Kidney tubule cell (primary cell): ENCODE data around the gene MYLK3.

ENCODE experiments used
- DNase-seq: peaks from one replicate; pipeline ENCODE4 v3.0.0-alpha.2; 2018; ENCODE audit warnings: low spot score

MYLK3 gene

DNA sequence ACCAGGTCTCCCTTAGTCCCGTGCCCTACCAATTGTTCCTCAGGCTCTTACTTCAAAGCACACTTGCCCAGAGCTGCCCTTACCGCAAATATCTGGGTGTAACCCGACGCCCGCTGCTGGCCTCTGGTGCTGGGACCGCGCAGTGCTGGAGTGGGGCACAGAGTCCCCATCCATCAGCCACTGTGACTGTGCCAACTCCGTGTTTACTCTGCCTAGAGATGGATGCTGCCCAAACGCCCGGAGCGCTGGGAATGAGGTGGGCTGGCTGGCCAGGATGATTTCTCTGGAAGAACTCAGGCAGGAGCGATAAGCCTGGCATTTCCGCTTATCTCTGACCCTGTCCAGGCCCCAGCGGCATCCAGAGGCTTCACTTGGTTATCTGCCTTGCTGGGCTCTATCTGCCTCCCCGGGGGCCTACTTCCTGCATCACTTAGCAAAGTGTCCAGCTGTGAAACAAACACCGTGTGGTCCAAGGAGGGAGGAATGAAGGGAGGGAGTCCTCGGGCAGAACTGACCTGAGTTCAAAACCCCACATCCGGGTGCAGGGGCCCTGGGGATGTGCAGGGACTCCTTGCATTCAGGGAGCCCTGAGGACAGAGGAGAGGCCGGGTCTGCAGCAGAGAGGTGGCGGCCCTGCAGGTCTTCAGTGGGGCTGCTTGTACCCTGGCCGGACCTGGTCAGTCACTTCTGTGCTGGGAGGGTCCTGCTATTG lies 9.4 kb upstream of the MYLK3 start:
- DNase-seq: no peak

DNA sequence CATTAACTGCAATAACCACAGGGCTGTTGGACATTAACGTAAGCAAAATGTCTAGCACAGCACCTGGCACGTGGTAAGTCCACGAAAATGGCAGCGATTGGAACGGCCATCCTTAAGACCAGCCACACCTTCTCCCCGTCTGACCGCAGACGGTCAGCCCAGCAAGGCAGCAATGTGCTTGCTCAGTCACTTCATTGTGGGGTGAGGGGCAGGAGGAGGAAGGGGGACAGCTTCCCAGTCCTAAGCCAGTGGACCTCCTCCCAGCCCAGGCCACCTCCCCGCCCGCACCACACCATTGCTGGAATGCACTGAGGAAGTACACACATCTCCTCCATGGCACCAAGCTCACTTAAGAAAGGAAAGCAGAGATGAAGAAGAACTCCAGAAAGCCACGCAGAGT lies 8.6 kb upstream of the MYLK3 start:
- DNase-seq: no peak

DNA sequence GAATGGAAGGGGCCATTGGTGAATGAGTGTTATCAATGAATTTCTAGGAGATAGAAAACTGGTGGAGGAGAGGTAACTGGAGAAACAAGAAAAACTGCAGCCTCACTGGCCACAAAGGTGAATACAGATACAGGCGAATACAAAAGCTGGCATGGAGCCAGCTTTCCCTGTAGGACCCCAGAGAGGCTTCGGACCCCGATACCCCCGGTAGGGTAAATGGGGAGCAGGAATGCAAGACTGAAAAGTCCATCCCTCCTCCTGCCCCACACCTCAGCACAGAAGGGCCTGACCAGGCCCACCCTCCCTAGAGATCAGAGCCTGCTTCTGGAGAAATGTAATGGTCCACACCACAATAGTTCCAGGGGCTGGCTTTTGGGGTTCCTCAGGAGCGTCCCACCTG lies 4.9 kb upstream of the MYLK3 start:
- no peak for DNase-seq

DNA sequence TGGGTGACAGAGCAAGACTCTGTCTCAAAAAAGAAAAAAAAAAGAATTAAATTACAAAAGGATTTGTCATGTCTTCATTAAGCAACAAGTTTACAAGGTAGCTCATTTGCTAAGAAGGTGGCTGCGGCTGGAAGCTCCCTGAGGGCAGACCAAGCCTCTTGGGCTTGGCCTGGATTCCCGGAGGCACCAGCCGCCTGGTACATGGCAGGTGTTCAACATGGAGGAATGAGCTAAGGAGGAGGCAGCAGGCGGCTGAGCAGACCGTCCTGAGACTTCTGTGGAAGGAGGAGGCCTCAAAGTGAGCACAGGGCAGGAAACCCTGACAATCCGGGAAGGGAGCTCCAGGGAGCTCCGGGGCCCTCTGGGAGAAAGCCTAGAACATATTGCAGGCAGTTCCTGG lies 3.2 kb upstream of the MYLK3 start:
- DNase-seq: no peak

DNA sequence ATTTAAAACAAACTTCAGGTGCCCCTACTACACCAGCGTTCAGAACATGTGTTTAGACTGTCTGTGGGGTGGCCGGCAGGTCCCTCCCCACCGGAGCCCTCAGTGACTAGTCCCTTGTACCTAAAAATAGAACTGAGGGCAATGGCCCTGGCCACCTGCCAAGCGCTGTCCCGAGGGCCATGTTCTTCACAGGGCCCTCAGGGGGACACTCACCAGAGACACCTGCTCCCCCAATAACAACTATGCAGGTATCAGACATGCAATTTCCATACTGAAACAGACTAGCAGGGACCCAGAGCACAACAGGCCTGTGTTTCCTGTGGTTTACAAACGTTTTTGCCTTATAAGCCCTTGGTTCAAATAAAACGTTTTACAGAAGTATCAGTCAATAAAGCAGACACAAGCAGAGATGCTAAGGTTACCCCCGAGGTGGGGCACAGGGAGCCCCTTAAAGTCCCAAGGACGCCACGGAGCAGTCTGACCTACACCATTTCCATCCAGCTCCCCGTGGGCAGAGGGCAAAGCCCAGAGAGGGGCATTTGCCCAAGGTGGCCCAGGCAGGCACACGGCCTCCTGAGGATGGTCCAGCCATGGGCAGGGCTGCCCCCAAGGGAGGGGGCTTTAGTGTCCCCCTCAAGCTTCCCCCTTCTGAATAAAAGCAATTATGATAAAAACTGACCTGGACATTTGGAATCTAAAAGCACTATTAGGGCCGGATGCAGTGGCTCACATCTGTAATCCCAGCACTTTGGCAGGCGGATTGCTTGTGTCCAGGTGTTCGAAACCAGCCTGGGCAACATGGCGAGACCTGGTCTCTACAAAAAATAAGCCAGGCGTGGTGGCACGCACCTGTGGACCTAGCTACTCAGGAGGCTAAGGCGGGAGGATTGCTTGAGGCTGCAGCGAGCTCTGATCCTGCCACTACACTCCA lies 896 bp upstream of the MYLK3 start:
- DNase-seq: no peak

DNA sequence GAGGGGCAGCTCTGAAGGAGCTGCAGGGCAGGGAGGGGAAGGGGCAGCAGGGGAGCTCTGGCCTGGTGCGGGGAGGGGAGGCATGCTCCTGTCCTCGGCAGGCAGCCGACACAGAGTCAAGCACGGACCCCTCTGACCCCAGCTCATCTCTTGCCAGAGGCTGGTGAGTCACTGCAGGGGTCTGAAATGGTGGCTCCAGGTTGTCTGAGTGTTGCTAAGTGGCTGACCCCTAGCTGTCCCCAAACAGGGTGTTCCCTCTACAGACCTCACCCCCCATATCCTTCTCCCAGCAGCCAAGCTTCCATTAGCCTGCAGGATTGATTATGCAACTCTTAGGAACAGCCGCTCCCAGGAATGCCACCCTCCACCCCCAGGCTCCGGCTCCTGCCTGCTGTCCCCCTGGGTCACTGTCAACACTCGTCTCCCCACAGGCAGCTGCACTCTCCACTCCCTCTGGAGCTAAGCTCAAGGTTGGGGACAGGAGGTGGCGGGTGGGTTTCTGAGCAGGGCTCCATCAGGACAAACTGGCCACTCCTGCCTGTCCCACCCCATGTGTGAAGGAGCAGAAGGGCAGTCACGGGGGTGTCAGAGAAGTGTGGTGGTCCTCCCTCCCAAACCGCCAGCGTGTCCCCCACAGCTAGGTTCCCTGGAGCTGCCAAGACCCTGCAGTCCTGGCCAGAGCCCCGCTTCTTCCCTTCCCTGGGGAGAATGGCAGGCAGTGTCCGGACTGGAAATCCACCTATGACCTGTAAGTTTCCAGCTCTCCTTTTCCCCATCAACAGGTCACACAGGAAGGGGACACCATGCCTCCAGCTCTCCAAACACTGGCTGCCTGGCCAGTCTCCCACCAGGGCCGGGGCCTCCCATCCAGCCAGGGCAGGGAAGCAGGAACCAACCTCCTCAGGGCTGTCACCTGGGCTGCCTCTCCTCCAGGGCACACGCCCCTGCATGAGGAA lies 1.0 kb downstream of the MYLK3 start:
- DNase-seq: no peak

DNA sequence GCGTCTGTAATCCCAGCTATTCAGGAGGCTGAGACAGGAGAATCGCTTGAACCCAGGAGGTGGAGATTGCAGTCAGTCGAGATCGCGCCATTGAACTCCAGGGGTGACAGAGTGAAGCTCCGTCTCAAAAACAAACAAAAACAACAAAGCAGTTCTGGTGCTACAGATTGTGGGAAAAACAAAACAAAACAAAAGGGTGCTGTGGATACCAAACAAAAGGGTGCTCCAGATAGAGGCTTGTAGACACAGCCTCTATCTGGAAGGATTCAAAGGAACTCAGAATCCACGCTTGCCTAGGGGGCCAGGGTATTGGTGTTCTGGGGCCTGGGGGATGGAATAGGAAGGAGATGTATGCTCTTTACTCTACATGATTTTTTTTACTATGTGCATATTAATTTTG lies 2.5 kb downstream of the MYLK3 start:
- DNase-seq: no peak

DNA sequence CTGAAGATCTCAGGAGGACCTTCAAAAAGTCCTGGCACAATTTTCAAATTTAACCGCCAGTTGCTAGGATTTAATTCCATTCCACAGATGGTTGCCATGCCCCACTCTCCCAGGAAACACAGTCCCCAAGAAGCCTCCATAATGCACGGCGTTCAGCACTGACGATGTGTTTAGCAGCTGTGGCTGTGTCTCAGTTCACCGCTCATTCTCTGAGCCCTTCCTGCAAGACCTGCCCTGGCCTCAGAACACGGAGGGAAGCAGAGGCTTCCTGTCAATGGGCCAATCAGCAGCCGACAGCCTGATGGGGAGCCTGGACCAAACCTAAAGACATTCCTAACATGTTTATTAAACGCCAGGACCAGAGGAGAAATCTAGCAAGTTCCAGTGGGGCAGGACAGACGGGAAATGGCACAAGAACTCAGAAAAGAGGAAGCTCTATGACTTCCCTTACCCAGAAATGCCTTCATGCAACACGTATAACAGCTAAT lies 4.9 kb downstream of the MYLK3 start:
- DNase-seq: peak; percentile 50

DNA sequence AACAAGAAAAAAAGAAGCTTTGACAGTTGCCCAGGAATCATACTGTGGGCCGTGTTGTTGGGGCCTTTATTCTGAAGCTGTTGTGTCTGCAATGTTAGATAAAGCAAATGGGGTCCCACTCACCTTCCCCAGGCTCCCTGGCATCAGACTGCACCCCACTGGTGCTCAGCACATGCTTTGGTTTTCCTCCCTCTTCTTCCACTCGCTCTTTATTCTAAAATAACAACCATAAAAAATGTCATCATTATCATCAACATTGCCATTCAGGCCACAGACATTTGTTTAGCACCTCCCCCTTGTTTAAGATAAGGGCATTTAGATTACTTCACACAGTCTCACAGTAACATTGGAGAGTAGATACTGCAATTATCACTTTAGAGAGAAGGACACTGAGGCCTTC lies 8.2 kb downstream of the MYLK3 start:
- no peak for DNase-seq

DNA sequence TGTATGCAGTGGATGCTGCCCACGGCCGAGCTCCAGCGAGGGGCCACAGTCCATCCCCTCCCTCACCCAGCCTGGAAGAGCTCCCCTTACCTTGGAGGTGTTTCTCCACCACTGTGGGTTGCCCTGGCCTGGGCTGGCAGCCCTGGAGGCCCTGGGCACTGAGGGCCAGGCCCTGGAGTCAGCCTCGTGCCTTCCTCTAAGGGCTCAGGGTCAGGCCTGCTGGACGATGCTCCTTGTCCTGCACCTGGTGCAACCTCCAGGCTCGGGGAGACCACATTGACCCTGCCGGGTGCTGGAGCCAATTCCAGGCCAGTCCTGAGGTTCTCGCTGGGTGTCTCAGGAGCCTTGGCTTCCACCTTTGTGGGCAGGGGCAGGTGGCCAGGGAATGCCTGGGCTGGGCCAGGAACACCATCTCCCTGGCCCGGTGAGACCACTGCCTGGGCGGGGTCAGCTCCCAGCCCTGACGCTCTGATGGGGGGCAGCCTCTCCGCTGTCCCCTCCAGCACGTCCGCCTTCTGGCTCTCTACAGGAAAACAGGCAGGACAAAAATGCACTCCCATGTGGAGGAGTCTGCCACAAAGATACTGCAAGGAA lies 10.4 kb downstream of the MYLK3 start:
- DNase-seq: no peak

DNA sequence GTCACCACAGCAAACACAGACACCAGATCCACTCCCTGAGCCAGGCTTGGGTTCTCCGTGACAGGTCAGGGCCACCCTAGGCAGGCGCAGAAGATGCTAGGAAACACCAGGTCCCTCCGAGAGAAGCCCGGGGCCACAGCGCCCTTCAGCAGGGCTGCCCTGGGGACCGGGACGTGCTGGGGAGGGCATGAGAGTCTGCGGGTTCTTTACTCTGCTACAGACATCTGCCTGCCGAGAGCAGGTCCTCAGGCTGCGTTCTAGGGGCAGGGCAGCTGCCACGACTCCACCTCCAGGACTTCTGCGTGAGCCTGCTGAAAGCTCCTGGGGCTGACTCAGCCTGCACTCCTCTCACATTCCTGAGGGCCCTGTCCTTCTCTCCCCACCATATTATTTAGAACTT lies 11.4 kb downstream of the MYLK3 start:
- no peak for DNase-seq

DNA sequence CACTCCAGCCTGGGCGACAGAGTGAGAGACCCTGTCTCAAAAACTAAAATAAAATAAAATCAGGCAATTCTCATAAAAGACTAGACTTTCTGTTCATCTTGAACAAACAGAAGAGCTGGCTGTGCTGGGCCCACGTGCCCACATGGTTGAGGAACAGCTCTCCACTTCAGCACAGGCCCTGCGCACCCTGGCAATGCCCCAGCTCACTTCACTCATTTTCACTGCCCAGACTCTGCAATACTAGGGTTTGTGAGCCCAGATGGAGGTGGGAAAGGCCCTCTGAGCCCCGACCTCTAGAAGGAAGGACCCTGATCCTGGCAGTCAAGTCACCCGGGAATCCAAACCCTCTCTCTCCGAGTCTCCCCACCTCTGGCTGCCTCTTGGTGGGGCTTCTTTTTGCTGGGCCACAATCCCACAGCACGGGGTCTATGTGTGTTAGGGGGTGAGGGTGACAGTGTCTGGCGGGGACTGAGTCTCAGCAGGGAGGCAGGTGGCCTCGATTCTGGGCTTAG lies 14.8 kb downstream of the MYLK3 start:
- DNase-seq: no peak

DNA sequence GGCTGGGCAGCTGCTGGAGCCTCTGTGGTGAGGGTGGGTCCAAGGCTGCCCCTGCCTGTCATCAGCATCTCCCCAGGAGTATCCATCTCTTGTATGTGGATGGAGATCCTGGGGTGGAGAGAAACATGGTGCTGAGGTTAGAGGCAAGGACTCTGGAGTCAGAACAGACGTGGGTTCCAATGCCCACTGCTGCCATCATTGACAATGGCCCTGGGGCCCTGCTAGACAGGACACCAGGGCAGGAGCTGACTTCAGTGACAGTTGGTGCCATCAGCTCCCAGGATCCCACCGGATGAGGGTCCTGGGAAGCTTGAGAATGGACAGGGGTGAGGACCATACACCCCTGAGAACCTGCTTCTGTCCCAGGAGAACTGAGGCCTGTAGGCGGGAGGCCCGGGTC lies 15.6 kb downstream of the MYLK3 start:
- DNase-seq: no peak

DNA sequence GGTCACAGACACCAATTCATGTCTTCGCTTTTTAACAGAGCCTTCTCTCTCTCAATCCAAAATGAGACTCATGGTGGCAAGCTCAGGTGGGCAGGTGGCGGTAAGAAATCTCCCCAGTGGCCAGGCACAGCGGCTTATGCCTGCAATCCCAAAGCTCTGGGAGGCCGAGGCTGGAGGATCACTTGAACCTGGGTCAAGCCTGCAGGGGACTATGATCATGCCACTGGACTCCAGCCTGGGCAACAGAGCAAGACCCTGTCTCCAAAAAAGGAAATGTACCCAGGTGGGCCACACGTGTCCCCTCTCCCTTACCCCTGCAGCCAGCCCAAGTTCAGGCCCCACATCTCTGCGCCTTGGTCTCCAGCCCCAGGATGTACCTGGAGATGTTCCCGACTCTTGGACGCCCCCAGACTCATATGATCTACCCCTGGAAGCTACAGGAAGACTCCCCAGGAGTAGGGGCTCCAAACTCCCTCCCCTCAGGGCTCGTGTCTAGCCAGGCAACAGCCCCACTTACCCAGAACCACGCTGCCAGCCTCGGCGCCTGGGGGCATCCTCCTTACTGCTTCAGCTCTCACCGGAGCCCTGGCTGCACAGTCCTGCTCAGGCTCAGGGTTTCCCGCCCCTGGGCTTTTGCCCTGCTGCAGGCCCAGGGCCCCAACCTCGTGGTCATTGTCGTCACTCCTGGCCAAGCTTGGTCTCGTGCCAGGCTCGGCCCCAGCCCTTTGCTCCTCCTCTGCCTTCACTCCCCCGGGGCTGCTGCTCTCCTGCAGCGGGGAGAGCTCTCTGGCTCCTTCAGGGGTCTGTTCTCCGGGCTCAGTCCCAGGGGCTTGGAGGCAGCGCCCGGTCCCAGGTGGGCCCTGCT lies 16.2 kb downstream of the MYLK3 start:
- DNase-seq: no peak

DNA sequence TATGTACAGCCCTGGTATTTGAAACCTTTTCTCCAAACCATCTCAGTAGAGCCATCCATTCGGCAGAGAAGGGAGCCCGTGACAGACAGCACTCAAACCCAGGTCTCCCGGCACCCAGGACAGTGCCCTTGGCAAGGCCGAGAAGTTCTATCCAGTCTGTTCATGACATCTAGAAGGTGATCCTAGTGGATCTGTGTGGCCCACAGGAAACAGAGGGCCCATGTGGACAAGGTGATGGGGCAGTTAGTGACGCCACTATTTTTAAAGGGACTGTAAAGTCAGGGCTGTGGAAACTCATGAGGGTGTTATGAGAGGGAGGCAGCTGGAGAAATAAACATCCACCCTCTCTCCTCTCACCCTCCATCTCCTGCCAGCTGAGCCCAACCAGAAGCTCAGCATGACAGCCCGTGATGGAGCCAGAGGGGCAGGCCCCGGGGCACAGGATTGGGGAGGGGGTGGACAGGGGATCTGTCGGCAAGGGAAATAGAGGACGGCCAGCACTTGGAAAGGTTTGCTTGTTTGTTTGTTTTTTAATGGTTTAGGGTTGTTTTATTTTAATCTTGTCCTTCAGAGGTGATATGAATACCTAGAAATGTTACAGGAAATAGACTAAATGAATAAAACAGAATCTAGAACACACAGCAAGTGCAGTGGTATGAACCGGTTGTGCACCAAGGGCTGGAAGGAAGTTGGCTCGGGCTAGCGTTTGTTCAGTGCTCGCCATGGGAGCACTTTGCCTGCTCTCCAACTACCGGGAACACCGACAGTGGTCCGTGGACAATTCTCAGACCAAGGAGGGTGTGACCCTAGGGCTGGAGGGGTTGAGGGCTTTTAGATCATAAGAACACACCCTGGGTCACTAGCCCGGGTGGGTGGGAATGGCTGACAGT lies 17.1 kb downstream of the MYLK3 start:
- DNase-seq: no peak

DNA sequence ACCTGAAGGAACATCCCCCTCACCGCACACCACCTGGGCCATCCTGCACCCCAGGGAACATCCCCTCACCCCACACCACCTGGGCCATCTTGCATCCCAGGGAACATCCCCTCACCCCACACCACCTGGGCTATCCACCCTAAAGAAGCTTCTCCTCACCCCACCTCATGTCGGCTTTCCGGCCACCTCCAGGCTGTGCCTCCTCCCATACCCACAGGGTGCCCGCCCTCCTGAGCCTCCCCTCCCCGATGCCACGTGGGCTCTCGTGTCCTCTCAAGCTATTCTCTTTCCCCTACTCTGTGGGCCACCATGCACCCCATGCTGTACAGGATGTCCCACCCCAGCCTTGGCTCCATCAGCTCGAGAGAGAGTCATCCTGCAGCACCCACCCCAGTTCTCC lies 18.0 kb downstream of the MYLK3 start:
- no peak for DNase-seq

DNA sequence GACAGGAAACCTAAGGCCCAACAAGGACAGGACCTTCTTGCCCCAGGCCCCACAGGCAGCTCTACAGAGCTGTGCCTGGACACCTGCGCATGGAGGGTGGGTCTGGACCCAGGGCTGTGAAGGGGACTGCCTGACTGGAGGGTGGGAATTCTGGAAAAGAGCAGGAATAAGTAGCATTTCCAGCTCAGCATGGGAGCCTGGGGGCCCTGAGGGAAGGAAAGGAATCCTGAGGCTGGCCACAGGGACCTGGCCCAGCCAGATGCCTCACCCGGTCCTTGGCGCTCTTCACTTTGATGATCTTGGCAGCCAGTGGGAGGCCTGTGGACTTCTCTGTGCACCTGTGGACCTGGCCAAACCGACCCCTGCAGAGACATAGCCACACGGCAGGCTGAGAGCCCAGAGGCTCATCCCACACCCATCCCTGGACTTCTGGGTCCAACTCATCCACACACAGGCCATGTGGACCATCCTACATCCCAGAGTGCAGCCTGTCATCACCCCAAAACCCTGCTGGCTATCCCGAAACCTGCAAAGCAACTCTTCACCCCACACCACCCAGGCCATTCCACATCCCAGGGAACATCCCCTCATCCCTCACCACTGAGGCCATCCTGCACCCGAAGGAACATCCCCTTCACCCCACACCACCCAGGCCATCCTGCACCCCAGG lies 18.7 kb downstream of the MYLK3 start:
- no peak for DNase-seq

DNA sequence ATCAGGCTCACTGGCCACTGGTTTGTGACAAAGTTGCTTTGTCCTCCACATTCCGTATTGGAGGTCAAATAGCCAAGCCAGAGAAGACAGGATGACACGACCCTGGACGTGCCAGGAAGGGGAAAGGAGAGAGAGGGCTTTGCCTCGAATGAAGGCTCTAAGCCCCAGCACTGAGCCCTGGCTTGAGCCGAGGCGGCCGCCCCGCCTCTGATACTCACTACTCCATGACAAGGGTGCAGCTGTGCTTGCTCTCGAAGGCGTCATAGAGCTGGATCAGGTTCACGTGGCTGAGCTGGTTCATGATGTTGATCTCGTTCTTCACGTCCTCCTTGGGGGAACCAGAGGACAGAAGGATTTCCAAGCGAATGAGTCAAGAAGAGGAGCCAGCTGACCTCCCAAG lies 19.3 kb downstream of the MYLK3 start:
- DNase-seq: no peak

DNA sequence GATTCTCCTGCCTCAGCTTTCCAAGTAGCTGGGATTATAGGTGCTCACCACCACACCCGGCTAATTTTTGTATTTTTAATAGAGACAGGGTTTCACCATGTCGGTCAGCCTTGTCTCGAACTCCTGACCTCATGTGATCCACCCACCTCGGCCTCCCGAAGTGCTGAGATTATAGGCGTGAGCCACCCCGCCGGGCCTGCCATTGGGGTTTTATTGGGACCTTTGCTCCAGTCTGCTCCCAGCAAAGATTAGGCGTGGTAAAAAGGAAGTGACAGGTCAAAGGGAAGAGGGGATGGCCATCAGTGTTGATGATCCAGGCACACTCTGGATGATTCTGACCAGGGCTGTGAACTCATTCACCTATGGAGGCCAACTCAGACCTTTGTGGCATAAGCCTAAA lies 20.5 kb downstream of the MYLK3 start:
- DNase-seq: no peak
